Activated CD4-positive, alpha-beta T cell treated with anti-CD3 and anti-CD28 coated beads for 36 hours (primary cell): ENCODE results near the gene SHFL. TPM values are rescaled to one million over a fixed set of nuclear protein-coding genes. Genes with fewer than 3 reads are reported as not detected.

ENCODE experiments used
- ATAC-seq: fragments of 200-7000 bp; cut with Tn5 transposase; one replicate; pipeline ENCODE4 v1.10.0; 2021; ENCODE audit warnings: mild to moderate bottlenecking, moderate library complexity
- CTCF ChIA-PET: fragments of 350-600 bp; sonication (Branson Sonifier 250); formaldehyde crosslinking; loops from one replicate; lab custom pipeline; 2021; ENCODE audit warnings: antibody characterized with exemption; lab: Charles Lee
- POLR2A ChIA-PET: fragments of 350-600 bp; sonication (Branson Sonifier 250); formaldehyde crosslinking; loops from one replicate; lab custom pipeline; 2021; ENCODE audit warnings: antibody characterized with exemption, inconsistent platforms; lab: Charles Lee
- DNase-seq: peaks from one replicate; pipeline ENCODE4 v3.0.0-alpha.2; 2020
- H3K27ac Mint-ChIP-seq: one replicate; pipeline ENCODE4 v1.8.0; 2021; ENCODE audit warnings: mixed read lengths
- H3K27me3 Mint-ChIP-seq: one replicate; pipeline ENCODE4 v1.8.0; 2021; ENCODE audit warnings: mixed read lengths
- H3K36me3 Mint-ChIP-seq: one replicate; pipeline ENCODE4 v1.8.0; 2021; ENCODE audit warnings: low read depth, mixed read lengths
- H3K4me1 Mint-ChIP-seq: one replicate; pipeline ENCODE4 v1.8.0; 2021; ENCODE audit warnings: mixed read lengths
- H3K4me3 Mint-ChIP-seq: one replicate; pipeline ENCODE4 v1.8.0; 2021; ENCODE audit warnings: mild to moderate bottlenecking, moderate library complexity, mixed read lengths
- H3K9me3 Mint-ChIP-seq: one replicate; pipeline ENCODE4 v1.8.0; 2021; ENCODE audit warnings: low read depth, mixed read lengths
- intact Hi-C, 2 experiments: fragments of 100-400 bp; cut with DNase I in 1 of 2; cut with micrococcal nuclease in 1 of 2; formaldehyde crosslinking; loops; one replicate each; pipeline versions ENCODE4 v1.14.2 to v1.15.1; 2022 to 2024; cut with DNase I, micrococcal nuclease
- total RNA-seq, 2 experiments: library from RNA; stranded (reverse); gene quantifications; one replicate each; pipeline ENCODE4 v1.2.3, GENCODE V29; 2021

Gene SHFL
- total RNA-seq, 2 experiments from 2014 or later = 49.8 to 62.6 TPM

DNA sequence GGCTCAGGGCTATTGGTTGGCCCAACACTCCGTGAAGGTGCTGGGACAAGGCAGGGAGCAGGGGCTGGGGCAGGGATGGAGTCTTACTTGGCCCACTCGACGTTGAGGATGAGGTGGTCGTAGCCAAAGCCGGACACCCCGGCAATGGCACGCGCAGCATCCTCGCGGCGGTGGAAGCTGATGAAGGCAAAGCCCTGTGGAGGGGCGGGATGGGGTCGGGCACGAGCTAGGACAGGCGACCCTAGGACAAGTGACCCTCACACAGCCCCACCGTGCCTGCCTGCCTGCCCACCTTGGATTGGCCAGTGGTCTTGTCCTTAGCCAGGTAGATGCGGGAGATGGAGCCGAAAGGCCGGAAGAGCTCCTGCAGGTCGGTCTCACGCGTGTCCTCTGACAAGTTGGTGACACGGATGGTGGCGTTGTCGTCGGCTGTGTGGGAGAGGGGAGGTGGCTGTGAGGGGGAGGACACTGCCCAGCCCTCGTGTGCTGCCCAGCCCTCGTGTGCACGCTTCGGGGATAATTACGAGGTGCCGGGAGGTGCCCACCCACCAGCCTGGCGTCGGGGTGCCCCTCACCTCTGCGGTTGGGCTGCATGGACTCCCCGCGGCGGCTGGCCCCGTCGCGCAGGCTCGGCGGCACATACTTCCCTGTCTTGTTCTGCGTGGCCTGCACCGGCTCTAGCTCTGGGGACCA is 29.4 kb downstream of the SHFL start:
- Mint-ChIP-seq H3K27me3 (no peaks in the 10 kb centered on the region), H3K27ac (peak overlapping the region; percentile 42), H3K36me3 (peaks cover 66% of the 10 kb centered on the region), H3K4me3 (no peak overlapping the region), H3K9me3 (no peaks in the 10 kb centered on the region), H3K4me1 (peaks cover 46% of the 10 kb centered on the region)
- intact Hi-C loops = loop anchor here in 1 of 2 experiments (5.0 kb wide), 1 partner anchor 183 kb away; no protein-coding TSS in a partner anchor
- no peak for ATAC-seq
- POLR2A ChIA-PET = interaction anchor here (0.9 kb wide), 1 partner anchor 36 kb away, joined by 3 read pairs; no protein-coding TSS in a partner anchor
- CTCF ChIA-PET = interaction anchor here (1.0 to 2.7 kb wide), 6 partner anchors 9 to 222 kb away, joined by 3 to 8 read pairs (median 4); partner anchors contain the start of gene PPAN
- DNase-seq = peak; percentile 25

DNA sequence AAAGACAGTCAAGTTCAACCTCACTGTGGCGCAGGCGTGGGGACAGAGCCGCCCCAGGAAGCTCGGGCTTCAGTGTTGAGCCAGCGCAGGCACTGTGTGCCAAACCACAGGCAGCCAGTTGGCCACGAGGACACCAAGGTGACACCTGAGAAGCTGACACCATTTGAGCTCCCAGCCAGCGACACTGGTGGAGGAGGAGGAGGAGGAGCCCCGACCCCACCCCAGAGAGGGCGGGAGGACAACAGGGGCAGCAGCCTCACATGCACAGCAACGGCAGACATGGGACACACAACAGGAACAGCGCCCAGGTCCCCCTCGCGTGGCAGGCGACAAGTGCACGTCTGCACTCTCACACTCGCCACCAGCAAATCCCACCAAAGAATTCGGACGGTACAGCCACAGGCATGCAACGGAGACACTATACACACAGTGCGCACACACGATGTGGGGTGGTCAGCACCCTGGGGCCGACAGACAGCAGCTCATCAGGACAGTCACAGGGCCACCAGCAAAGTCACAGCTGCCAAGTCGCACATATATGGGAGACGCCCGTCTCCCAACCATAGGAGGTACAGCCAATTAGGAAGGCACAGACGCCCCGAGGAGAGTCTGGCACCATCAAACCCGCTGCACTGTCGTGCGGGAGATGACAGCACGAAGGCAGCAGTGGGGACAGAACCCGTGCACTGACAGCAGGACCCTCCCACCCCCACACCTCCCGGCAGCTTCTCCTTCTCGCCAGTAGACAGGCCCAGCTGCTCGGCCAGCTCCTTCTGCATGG is 30.2 kb downstream of the SHFL start:
- peaks cover 62% of the 10 kb centered on the region for H3K36me3 Mint-ChIP-seq
- H3K4me3 Mint-ChIP-seq = no peak overlapping the region
- CTCF ChIA-PET = interaction anchor here (1.0 to 2.7 kb wide), 5 partner anchors 10 to 221 kb away, joined by 3 to 8 read pairs (median 5); partner anchors contain the start of gene PPAN
- POLR2A ChIA-PET = interaction anchor here (0.7 to 0.9 kb wide), 3 partner anchors 12 to 805 kb away, joined by 3 to 5 read pairs (median 4); no protein-coding TSS in a partner anchor
- H3K27ac Mint-ChIP-seq = peak overlapping the region; percentile 42
- H3K27me3 Mint-ChIP-seq = no peaks in the 10 kb centered on the region
- intact Hi-C loops = loop anchor here in 1 of 2 experiments (5.0 kb wide), 1 partner anchor 184 kb away; no protein-coding TSS in a partner anchor
- peaks cover 42% of the 10 kb centered on the region for H3K4me1 Mint-ChIP-seq
- DNase-seq = peak; percentile 25
- H3K9me3 Mint-ChIP-seq = no peaks in the 10 kb centered on the region
- no peak for ATAC-seq

DNA sequence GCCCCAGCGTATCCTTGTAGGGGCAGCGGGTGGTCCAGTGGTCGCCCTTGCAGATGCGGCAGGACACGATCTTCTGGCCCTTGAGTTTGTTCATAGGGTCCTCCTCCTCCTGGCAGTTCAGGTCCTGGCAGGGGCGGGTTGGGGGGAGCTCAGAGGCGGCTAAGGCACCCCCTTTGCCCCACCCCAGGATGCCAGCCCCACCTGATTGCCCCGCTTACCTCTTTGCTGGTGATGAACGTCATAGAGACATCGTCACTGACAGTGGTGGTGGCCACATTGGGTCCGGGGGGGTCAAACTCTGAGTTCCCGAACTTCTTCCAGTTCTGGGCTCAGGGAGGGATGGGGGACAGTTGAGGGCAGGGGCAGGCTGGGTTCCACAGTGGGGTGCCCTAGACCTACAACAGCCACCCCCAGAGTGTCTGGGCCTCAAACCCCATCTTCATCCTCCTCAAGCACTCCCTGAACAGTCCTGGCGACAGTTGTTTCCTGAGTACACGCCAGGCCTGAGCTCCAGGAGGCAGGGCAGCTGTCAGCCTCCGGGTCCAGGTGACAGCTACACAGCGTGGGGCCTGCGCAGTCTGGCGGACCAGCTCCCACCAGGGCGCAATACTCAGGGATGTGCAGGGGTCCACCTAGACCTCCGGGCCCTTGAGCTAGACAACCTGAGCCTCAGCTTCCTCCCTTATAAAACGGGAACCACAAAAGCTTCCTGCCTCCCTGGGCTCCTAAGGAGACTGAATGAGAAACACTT is 30.9 kb downstream of the SHFL start:
- CTCF ChIA-PET = interaction anchor here (0.6 to 2.7 kb wide), 7 partner anchors 10 to 195 kb away, joined by 3 to 8 read pairs (median 3); partner anchors contain the start of genes ANGPTL6 and PPAN
- Mint-ChIP-seq H3K27ac (no peak overlapping the region), H3K9me3 (no peaks in the 10 kb centered on the region), H3K4me3 (no peak overlapping the region), H3K27me3 (no peaks in the 10 kb centered on the region), H3K4me1 (peaks cover 34% of the 10 kb centered on the region), H3K36me3 (peaks cover 54% of the 10 kb centered on the region)
- intact Hi-C loops = loop anchor here in 1 of 2 experiments (5.0 kb wide), 1 partner anchor 185 kb away; no protein-coding TSS in a partner anchor
- DNase-seq (no peak), ATAC-seq (no peak)
- POLR2A ChIA-PET = interaction anchor here (0.6 to 0.8 kb wide), 2 partner anchors 228 to 806 kb away, joined by 4 to 6 read pairs; no protein-coding TSS in a partner anchor

DNA sequence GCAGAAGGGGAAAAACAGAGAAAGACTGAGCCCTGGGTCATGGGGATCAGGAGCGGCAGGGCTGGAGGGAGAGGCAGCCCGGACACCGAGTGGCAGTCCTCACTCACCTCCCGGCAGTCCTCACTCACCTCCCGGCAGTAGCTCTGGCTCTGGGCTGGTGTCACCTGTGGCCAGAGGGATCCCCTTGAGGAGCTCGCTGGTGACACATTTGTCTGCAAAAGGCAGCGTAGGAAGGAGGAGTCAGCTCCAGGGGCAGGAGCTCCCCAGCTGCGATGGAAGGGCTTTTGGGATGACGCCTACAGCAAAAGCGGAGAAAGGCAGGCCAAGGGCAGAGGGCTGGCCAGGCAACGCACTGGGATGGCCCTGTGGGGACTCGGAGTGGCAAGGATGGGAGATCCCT is 32.8 kb downstream of the SHFL start:
- ATAC-seq (no peak), DNase-seq (peak; percentile 31)
- peak overlapping the region; percentile 95 for H3K4me3 Mint-ChIP-seq
- H3K27ac Mint-ChIP-seq = peak overlapping the region; percentile 88
- POLR2A ChIA-PET = no interaction called here
- CTCF ChIA-PET = interaction anchor here (0.9 to 1.7 kb wide), 5 partner anchors 11 to 114 kb away, joined by 3 to 4 read pairs (median 3); partner anchors contain the start of gene PPAN
- peaks cover 40% of the 10 kb centered on the region for H3K36me3 Mint-ChIP-seq
- H3K4me1 Mint-ChIP-seq = peaks cover 19% of the 10 kb centered on the region
- no peaks in the 10 kb centered on the region for H3K27me3 Mint-ChIP-seq
- H3K9me3 Mint-ChIP-seq = no peaks in the 10 kb centered on the region
- intact Hi-C loops = loop anchor here (1.0 to 5.0 kb wide), 5 partner anchors 13 to 187 kb away; partner anchors contain the start of genes DNMT1 (in 1 of the 2), PPAN (in 1 of the 2) and SHFL (in 1 of the 2)

DNA sequence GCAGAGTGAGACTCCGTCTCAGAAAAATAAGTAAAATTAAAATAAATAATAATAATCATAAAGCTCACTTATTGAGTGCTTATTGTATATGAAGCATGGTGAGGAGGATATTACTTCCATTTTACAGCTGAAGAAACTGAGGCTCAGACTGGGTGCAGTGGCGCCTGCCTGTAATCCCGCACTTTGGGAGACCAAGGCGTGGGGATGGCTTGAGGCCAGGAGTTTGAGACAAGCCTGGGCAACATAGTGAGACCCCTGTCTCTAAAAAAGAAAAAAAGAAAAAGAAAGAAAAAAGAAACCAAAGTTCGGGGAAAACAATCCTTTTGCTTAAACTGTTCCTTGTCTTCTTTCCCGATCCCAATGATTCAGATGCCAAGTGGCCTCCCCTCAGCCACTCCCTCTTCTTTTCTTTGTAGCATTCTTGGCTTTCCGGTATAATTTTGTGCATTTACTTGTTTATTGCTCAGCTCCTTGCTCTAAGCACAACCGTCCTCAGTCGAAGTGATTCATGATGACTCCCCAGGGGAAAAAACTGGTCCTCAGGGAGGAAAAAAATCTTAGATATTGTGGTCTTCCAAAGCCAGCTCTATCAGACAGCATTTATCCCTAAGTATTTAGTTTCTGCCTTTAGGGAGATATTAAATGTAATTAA is 34.5 kb downstream of the SHFL start:
- Mint-ChIP-seq H3K27ac (no peak overlapping the region), H3K36me3 (peaks cover 31% of the 10 kb centered on the region), H3K4me3 (no peak overlapping the region), H3K4me1 (peaks cover 15% of the 10 kb centered on the region), H3K9me3 (no peaks in the 10 kb centered on the region), H3K27me3 (no peaks in the 10 kb centered on the region)
- POLR2A ChIA-PET = no interaction called here
- CTCF ChIA-PET = interaction anchor here (0.7 to 1.6 kb wide), 8 partner anchors 10 to 445 kb away, joined by 3 to 5 read pairs (median 4); no protein-coding TSS in a partner anchor
- ATAC-seq (no peak), DNase-seq (no peak)
- intact Hi-C loops = loop anchor here (1.0 to 2.0 kb wide), 3 partner anchors 16 to 131 kb away; no protein-coding TSS in a partner anchor

DNA sequence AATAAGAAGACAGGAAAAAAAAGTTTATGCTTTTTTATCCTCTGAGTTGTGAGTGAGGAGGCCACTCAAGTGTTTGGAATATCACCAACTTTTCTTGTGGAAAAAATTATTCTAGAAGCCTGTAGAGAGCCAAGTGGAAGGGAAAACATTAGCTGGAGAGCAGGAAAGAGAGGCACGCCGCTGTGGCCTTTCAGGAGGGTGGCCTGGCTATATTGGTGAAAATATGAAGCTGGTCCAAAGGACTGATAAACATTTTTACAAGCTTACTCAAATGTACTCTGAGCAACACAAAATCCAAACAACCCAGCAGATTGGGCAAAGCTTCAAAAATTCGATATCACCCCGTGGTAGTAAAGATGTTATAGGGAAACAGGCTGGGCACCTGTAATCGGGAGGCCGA is 35.9 kb downstream of the SHFL start:
- Mint-ChIP-seq H3K4me3 (no peak overlapping the region), H3K4me1 (peaks cover 9% of the 10 kb centered on the region), H3K9me3 (no peaks in the 10 kb centered on the region), H3K36me3 (peaks cover 19% of the 10 kb centered on the region), H3K27me3 (no peaks in the 10 kb centered on the region), H3K27ac (no peak overlapping the region)
- ChIA-PET POLR2A (no interaction called here), CTCF (interaction anchor here (0.9 to 1.6 kb wide), 3 partner anchors 9 to 128 kb away, joined by 3 to 5 read pairs (median 4); no protein-coding TSS in a partner anchor)
- DNase-seq (no peak), ATAC-seq (no peak)
- intact Hi-C loops = no loop called here

DNA sequence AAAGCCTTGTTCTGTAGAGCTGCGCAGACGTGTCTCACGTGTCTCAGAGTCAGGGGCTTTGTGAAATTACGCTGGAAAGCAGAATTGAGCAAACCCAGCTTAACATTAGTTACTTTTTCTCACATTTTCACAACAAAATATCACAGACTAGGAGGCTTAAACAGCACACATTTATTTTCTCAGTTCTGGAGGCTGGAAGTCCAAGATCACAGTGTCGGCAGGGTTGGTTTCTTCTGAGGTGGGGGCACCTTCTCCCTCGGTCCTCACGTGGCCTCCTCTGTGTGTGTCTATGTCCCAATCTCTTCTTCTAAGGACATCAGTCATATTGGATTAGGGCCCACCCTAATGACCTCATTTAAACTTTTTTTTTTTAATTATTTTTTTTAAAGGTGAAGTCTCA is 38.3 kb downstream of the SHFL start:
- H3K27me3 Mint-ChIP-seq = no peaks in the 10 kb centered on the region
- ATAC-seq (no peak), DNase-seq (no peak)
- intact Hi-C loops = no loop called here
- H3K36me3 Mint-ChIP-seq = peaks cover 12% of the 10 kb centered on the region
- ChIA-PET CTCF (no interaction called here), POLR2A (no interaction called here)
- peaks cover 2% of the 10 kb centered on the region for H3K4me1 Mint-ChIP-seq
- H3K4me3 Mint-ChIP-seq = no peak overlapping the region
- no peak overlapping the region for H3K27ac Mint-ChIP-seq
- no peaks in the 10 kb centered on the region for H3K9me3 Mint-ChIP-seq

DNA sequence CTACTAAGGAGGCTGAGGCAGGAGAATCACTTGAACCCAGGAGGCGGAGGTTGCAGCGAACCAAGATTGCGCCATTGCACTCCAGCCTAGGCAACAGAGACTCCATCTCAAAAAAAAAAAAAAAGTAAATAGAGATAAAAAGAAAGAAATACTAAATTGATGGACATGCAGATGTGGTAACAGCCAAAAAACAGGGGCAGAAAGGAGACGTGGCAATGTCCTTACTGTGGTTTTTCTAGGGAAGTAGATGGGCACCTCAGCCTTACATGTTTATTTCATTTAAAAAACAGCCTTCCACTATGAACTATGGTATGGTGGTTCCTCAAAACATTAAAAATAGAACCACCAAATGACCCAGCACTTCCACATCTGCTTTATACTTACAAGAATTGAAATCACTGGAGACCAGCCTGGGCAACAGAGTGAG is 40.1 kb downstream of the SHFL start:
- ATAC-seq (no peak), DNase-seq (no peak)
- intact Hi-C loops = no loop called here
- CTCF ChIA-PET = no interaction called here
- H3K4me3 Mint-ChIP-seq = no peak overlapping the region
- H3K4me1 Mint-ChIP-seq = no peaks in the 10 kb centered on the region
- POLR2A ChIA-PET = no interaction called here
- H3K9me3 Mint-ChIP-seq = no peaks in the 10 kb centered on the region
- H3K36me3 Mint-ChIP-seq = peaks cover 16% of the 10 kb centered on the region
- H3K27me3 Mint-ChIP-seq = no peaks in the 10 kb centered on the region
- no peak overlapping the region for H3K27ac Mint-ChIP-seq

DNA sequence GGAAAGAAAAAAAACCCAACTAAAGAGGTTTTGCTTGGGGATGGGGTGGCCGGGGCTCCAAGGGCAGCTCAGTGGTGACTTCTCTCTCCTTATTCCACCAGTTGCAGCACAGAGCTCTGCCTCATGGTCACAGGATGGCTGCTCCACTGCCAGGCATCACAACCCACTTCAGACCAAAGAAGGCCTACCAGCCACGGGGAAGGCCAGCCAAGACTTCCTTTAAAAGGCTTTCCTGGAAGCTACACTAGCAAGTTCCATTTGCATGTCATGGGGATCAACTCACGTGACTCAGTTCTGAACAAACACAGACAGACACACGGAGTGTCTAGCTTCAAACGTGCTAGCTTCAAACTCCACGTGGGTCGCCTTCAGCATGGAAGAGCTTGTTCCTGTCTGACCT is 46.8 kb downstream of the SHFL start:
- no peak overlapping the region for H3K4me3 Mint-ChIP-seq
- no peak overlapping the region for H3K27ac Mint-ChIP-seq
- ChIA-PET POLR2A (interaction anchor here (0.6 to 0.7 kb wide), 3 partner anchors 9 to 26 kb away, joined by 3 to 10 read pairs (median 3); no protein-coding TSS in a partner anchor), CTCF (interaction anchor here (0.8 to 1.7 kb wide), 3 partner anchors 12 to 117 kb away, joined by 3 to 6 read pairs (median 5); no protein-coding TSS in a partner anchor)
- no peaks in the 10 kb centered on the region for H3K27me3 Mint-ChIP-seq
- H3K9me3 Mint-ChIP-seq = no peaks in the 10 kb centered on the region
- intact Hi-C loops = no loop called here
- DNase-seq = no peak
- no peak for ATAC-seq
- no peaks in the 10 kb centered on the region for H3K4me1 Mint-ChIP-seq
- peaks cover 42% of the 10 kb centered on the region for H3K36me3 Mint-ChIP-seq

DNA sequence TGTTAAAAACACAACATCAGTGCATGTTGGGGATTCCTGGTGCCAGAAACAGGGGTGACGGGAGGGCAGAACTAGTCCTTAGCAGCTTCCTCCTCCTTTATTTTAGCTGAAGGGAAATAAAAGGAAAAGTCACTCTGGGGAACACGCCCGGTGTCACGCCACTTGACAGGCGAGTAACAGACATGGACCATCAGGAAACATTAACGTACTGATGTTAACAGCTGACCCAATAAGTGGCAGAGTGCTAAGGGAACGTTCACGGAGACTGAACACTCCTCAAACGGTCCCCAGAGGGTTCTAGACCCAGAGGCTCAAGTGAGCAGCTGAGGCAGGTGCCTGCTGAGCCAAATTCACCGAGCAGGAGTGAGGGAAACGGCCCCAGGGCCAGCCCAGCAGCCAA is 47.5 kb downstream of the SHFL start:
- POLR2A ChIA-PET = interaction anchor here (0.5 kb wide), 1 partner anchor 12 kb away, joined by 5 read pairs; no protein-coding TSS in a partner anchor
- H3K4me1 Mint-ChIP-seq = no peaks in the 10 kb centered on the region
- H3K4me3 Mint-ChIP-seq = no peak overlapping the region
- no peak overlapping the region for H3K27ac Mint-ChIP-seq
- DNase-seq = no peak
- intact Hi-C loops = no loop called here
- H3K36me3 Mint-ChIP-seq = peaks cover 43% of the 10 kb centered on the region
- ATAC-seq = no peak
- CTCF ChIA-PET = interaction anchor here (1.0 to 1.7 kb wide), 2 partner anchors 13 to 20 kb away, joined by 3 to 5 read pairs; no protein-coding TSS in a partner anchor
- no peaks in the 10 kb centered on the region for H3K9me3 Mint-ChIP-seq
- no peaks in the 10 kb centered on the region for H3K27me3 Mint-ChIP-seq
